Caco-2 (cell line): ENCODE results near the gene PCNP. TPM values are rescaled to one million over a fixed set of nuclear protein-coding genes. Genes with fewer than 3 reads are reported as not detected.
"Not testable (repeated sequence)": the region's sequence is repeated elsewhere in the genome, so short reads cannot be mapped to it uniquely, and the experiment has no call there.

Experiments used
- BruUV-seq: library from RNA; stranded (reverse); fragments of 400-500 nt; replicated peaks from 2 replicates; lab custom pipeline; 2021; lab: Mats Ljungman, UMichigan
- CTCF ChIA-PET: fragments of 300-600 bp; sonication (Branson Sonifier 250); formaldehyde crosslinking; loops from one replicate; lab custom pipeline; 2022; ENCODE audit warnings: antibody characterized with exemption; lab: Charles Lee
- POLR2A ChIA-PET: fragments of 300-600 bp; sonication (Branson Sonifier 250); formaldehyde crosslinking; loops from one replicate; lab custom pipeline; 2022; ENCODE audit warnings: antibody characterized with exemption; lab: Charles Lee
- DNase-seq, 2 experiments: peaks; one replicate each; pipeline versions ENCODE4 v3.0.0 to v3.0.0-alpha.2; 2020 to 2022
- H3K27me3 ChIP-seq: replicated peaks from 2 replicates; pipeline ENCODE4 v1.6.0; 2011; ENCODE audit warnings: low read length; ENCODE audit not compliant: control insufficient read depth, insufficient read depth
- H3K36me3 ChIP-seq: 2 replicates; pipeline ENCODE4 v1.5.1; 2011; ENCODE audit warnings: low read length; ENCODE audit not compliant: control insufficient read depth, insufficient read depth
- H3K4me1 ChIP-seq: fragments of 250-450 bp; sonication (Bioruptor Pico); 2 replicates; pipeline ENCODE4 v1.5.1; 2020; ENCODE audit warnings: mild to moderate bottlenecking
- H3K4me3 ChIP-seq: 2 replicates; pipeline ENCODE4 v1.5.1; 2011; ENCODE audit warnings: low read depth, mild to moderate bottlenecking, control low read depth, low read length
- H3K9me3 ChIP-seq: fragments of 250-450 bp; sonication (Bioruptor Pico); 2 replicates; pipeline ENCODE4 v1.5.1; 2020; ENCODE audit warnings: mild to moderate bottlenecking, moderate library complexity
- H3K27ac Mint-ChIP-seq: one replicate; pipeline ENCODE4 v1.8.0; 2022; ENCODE audit warnings: mixed read lengths; ENCODE audit not compliant: unreplicated experiment
- H3K27me3 Mint-ChIP-seq: one replicate; pipeline ENCODE4 v1.8.0; 2022; ENCODE audit warnings: mixed read lengths; ENCODE audit not compliant: insufficient read depth, unreplicated experiment
- H3K36me3 Mint-ChIP-seq: one replicate; pipeline ENCODE4 v1.8.0; 2022; ENCODE audit warnings: mild to moderate bottlenecking, mixed read lengths; ENCODE audit not compliant: insufficient read depth, unreplicated experiment
- H3K4me1 Mint-ChIP-seq: one replicate; pipeline ENCODE4 v1.8.0; 2022; ENCODE audit warnings: low read depth, mixed read lengths; ENCODE audit not compliant: unreplicated experiment
- H3K4me3 Mint-ChIP-seq: one replicate; pipeline ENCODE4 v1.8.0; 2022; ENCODE audit warnings: mild to moderate bottlenecking, moderate library complexity, mixed read lengths; ENCODE audit not compliant: unreplicated experiment
- H3K9me3 Mint-ChIP-seq: one replicate; pipeline ENCODE4 v1.8.0; 2022; ENCODE audit warnings: mixed read lengths; ENCODE audit not compliant: unreplicated experiment
- intact Hi-C: fragments of 100-400 bp; cut with micrococcal nuclease; formaldehyde crosslinking; loops from one replicate; pipeline ENCODE4 v1.10.0; 2022; ENCODE audit not compliant: unreplicated experiment
- total RNA-seq: library from RNA; stranded (reverse); gene quantifications from 2 replicates; pipeline ENCODE4 v1.2.3, GENCODE V29; 2022
- TF ChIP-seq, protein P1 (sequence below), 2 experiments: fragments of 200-600 bp in 1 of 2; IDR thresholded peaks; 1 replicate in 1 of 2; 2 replicates in 1 of 2; pipeline versions ENCODE4 v1.5.1 to v1.8.0; 2011 to 2022; ENCODE audit warnings: antibody characterized with exemption in 1 of 2, control low read depth in 1 of 2, inconsistent platforms in 1 of 2, low read depth in 1 of 2, low read length in 1 of 2, mild to moderate bottlenecking in 1 of 2, moderate library complexity in 1 of 2; ENCODE audit not compliant: insufficient read depth in 1 of 2, severe bottlenecking in 1 of 2, unreplicated experiment in 1 of 2

Gene PCNP
- total RNA-seq, 1 experiment from 2014 or later = 141 TPM

DNA sequence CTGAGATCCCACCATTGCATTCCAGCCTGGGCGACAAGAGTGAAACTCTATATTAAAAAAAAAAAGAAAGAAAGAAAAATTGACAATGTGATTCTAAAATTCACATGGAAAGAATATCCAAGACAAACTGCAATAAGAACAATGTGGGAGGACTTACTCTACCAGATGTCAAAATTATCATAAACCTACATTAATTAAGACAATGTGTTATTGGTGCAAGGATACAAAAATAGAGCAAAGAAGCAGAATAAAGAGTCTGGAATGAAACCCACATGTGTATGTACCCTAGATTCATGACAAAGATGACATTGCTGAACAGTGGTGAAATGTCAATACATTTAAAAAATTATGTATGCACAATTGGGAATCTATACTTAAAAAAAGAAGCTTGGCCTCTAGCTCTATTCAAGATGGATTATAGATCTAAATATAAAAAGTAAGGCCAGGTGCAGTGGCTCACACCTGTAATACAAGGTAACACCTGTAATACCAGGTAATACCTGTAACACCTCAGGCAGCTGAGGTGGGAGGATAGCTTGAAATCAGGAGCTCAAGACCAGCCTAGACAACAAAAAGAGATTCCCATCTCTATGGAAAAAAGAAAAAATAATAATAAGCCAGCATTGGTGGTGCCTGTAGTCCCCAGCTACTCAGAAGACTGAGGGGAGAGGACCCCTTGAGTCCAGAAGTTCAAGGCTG lies 57.3 kb downstream of the PCNP start:
- Histone ChIP-seq H3K36me3 (no peaks in the 10 kb centered on the region), H3K9me3 (no peaks in the 10 kb centered on the region), H3K27me3 (no peaks in the 10 kb centered on the region), H3K4me3 (no peak overlapping the region), H3K4me1 (no peaks in the 10 kb centered on the region)
- H3K27me3 Mint-ChIP-seq = peaks cover 7% of the 10 kb centered on the region
- BruUV-seq = no TSS peak
- peaks cover 11% of the 10 kb centered on the region for H3K4me1 Mint-ChIP-seq
- intact Hi-C loops = no loop called here
- no peak overlapping the region for H3K27ac Mint-ChIP-seq
- H3K4me3 Mint-ChIP-seq = no peak overlapping the region
- CTCF ChIA-PET = no interaction called here
- TF ChIP-seq, protein P1, sequence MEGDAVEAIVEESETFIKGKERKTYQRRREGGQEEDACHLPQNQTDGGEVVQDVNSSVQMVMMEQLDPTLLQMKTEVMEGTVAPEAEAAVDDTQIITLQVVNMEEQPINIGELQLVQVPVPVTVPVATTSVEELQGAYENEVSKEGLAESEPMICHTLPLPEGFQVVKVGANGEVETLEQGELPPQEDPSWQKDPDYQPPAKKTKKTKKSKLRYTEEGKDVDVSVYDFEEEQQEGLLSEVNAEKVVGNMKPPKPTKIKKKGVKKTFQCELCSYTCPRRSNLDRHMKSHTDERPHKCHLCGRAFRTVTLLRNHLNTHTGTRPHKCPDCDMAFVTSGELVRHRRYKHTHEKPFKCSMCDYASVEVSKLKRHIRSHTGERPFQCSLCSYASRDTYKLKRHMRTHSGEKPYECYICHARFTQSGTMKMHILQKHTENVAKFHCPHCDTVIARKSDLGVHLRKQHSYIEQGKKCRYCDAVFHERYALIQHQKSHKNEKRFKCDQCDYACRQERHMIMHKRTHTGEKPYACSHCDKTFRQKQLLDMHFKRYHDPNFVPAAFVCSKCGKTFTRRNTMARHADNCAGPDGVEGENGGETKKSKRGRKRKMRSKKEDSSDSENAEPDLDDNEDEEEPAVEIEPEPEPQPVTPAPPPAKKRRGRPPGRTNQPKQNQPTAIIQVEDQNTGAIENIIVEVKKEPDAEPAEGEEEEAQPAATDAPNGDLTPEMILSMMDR (IDR thresholded peaks at IDR 0.05; ENCODE audit: insufficient read depth in 1 of 2, low read depth in 1 of 2, low read length in 1 of 2, severe bottlenecking in 1 of 2, unreplicated experiment in 1 of 2) = no peak
- DNase-seq = no peak
- POLR2A ChIA-PET = no interaction called here
- no peaks in the 10 kb centered on the region for H3K9me3 Mint-ChIP-seq
- no peaks in the 10 kb centered on the region for H3K36me3 Mint-ChIP-seq

DNA sequence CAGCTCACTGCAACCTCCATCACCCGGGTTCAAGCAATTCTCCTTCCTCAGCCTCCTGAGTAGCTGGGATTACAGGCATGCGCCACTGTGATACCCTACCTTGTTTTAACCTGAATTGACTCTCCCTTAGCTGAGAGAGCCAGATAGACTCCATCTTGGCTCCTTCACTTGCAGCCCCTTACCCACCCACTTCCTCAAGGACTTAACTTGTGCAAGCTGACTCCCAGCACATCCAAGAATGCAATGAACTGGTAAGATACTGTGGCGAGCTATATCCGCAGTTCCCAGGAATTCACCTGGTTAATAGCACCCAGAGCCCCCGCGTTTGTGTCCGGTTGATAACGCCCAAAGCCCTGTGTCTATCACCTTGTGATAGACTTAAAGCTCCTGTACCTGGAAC lies 58.0 kb downstream of the PCNP start:
- not testable (repeated sequence) for H3K9me3 Mint-ChIP-seq

DNA sequence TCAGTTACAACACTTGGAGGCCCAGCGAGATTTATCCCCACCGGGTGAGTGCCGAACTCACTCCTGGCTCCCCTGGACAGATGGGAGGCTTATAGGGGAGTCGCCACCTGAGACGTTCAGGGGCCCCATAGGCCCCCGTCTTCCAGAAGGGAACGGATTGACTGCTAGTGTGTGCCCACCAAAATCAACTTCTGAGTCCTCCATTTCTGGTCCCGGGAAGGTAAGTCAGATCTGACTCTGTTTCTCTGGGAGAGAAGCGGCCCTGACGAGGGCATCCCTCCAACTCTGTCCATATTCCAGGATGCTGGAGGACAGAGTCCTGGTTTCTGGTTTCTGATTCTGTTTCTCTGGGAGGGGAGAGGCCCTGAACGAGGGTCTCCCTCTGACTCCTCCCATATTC lies 58.6 kb downstream of the PCNP start:
- no peaks in the 10 kb centered on the region for H3K27me3 ChIP-seq
- Mint-ChIP-seq H3K4me1 (peaks cover 11% of the 10 kb centered on the region), H3K36me3 (no peaks in the 10 kb centered on the region), H3K27me3 (peaks cover 7% of the 10 kb centered on the region), H3K9me3 (no peaks in the 10 kb centered on the region), H3K27ac (no peak overlapping the region), H3K4me3 (no peak overlapping the region)
- intact Hi-C loops = no loop called here
- TF ChIP-seq, protein P1 (IDR thresholded peaks at IDR 0.05; ENCODE audit: insufficient read depth in 1 of 2, low read depth in 1 of 2, low read length in 1 of 2, severe bottlenecking in 1 of 2, unreplicated experiment in 1 of 2) = no peak
- no peaks in the 10 kb centered on the region for H3K4me1 ChIP-seq
- H3K4me3 ChIP-seq = no peak overlapping the region
- no TSS peak for BruUV-seq
- ChIA-PET CTCF (no interaction called here), POLR2A (no interaction called here)
- DNase-seq = no peak
- no peaks in the 10 kb centered on the region for H3K9me3 ChIP-seq
- H3K36me3 ChIP-seq = no peaks in the 10 kb centered on the region

More for the DNA sequence above, 58.0 kb downstream of the PCNP start:
- H3K27me3 ChIP-seq, DNase-seq, H3K27me3 Mint-ChIP-seq, H3K4me1 ChIP-seq, POLR2A ChIA-PET, H3K4me3 ChIP-seq, H3K36me3 ChIP-seq, H3K9me3 ChIP-seq, BruUV-seq, H3K4me3 Mint-ChIP-seq, H3K27ac Mint-ChIP-seq, CTCF ChIA-PET, intact Hi-C loops, H3K36me3 Mint-ChIP-seq: not testable (repeated sequence)
- peaks cover 11% of the 10 kb centered on the region for H3K4me1 Mint-ChIP-seq
